GM12864 (cell line): ENCODE data around the gene NDUFAF5.
A peak's percentile ranks its signal among the peaks of the same experiment; 100 is the strongest.

Experiments
- DNase-seq: peaks from one replicate; pipeline ENCODE4 v3.0.0-alpha.2; 2011; ENCODE audit warnings: low read depth
- H3K4me3 ChIP-seq: 2 replicates; pipeline ENCODE4 v1.5.1; 2011; ENCODE audit warnings: mild to moderate bottlenecking, low read depth, low read length, control low read depth
- TF ChIP-seq, protein P1 (sequence below): IDR thresholded peaks from 2 replicates; pipeline ENCODE4 v1.5.1; 2011; ENCODE audit warnings: low read depth, mild to moderate bottlenecking, moderate library complexity, low read length, control low read depth, inconsistent platforms; ENCODE audit errors: missing control alignments

Gene NDUFAF5

DNA sequence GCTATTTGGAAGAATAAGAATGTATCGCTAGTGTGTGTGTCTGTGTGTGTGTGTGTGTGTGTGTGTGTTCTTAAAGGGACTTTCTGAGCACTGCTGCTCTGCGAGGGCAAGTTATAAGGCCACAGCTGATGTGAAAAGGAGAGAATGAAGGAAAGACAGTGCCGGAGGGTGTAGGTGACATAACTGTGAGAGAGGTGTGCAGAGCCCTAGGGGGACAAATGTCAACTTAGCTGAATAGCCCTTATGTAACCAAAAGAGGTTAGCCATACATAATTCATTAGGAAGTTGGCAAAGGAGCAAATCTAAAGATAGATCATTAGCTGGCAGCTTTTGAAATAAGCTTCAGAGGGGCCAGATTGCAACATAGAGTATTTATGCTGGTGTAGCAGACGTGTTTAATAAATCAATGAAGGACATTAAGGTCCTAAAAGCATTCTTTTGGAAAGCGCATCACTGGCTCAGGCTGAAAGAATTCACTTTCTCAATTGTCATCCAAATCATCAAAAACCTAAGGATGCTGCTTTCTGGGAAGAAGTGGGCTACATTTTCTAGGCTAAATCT is 81.0 kb downstream of the NDUFAF5 start:
- H3K4me3 ChIP-seq: no peak overlapping the region
- TF ChIP-seq, protein P1, sequence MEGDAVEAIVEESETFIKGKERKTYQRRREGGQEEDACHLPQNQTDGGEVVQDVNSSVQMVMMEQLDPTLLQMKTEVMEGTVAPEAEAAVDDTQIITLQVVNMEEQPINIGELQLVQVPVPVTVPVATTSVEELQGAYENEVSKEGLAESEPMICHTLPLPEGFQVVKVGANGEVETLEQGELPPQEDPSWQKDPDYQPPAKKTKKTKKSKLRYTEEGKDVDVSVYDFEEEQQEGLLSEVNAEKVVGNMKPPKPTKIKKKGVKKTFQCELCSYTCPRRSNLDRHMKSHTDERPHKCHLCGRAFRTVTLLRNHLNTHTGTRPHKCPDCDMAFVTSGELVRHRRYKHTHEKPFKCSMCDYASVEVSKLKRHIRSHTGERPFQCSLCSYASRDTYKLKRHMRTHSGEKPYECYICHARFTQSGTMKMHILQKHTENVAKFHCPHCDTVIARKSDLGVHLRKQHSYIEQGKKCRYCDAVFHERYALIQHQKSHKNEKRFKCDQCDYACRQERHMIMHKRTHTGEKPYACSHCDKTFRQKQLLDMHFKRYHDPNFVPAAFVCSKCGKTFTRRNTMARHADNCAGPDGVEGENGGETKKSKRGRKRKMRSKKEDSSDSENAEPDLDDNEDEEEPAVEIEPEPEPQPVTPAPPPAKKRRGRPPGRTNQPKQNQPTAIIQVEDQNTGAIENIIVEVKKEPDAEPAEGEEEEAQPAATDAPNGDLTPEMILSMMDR: no peak
- DNase-seq: no peak

DNA sequence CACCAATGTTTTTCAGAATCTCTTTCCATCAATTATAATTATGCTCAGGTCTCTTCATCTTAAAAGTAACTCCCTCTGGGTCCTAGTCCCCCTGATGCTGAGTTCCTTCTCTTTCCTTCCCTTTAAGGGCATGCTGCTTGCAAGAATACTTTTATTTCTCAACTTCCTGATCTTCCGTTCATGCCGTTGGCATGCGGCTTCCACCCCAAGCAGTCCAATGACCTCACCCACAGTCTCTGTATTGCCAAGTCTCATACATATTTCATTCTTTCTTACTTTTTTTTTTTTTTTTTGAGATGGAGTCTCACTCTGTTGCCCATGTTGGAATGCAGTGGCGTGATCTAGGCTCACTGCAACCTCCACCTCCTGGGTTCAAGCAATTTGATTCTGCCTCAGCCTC is 83.5 kb downstream of the NDUFAF5 start:
- TF ChIP-seq, protein P1: no peak
- no peak for DNase-seq
- H3K4me3 ChIP-seq: no peak overlapping the region

DNA sequence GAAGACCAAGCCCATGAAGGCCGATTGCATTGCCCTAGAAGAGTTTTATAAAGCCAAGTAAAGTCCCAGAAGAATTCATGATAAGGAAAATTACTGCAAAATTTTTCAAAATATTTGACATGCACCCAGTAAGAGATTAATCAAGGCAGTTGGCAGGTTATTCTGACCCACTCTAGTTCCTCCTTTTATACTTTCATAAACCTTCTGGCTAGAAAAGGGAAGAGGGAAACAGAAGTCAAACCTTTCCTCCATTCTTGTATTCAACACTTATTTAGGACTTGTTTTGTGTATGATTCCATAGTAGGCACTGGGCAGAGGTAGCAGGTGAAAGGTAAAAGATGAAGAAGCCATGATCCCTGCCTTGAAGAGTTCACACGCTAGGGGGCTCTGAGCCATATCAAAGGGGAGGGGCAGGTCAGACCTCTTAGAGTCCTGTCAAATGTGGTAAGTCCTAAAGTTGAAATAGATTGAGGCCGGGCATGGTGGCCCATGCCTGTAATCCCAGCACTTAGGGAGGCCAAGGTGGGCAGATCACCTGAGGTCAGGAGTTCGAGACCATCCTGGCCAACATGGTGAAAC is 85.4 kb downstream of the NDUFAF5 start:
- TF ChIP-seq, protein P1: peak; percentile 24
- no peak overlapping the region for H3K4me3 ChIP-seq
- DNase-seq: no peak
